IMR-90 (cell line): ENCODE results near the gene ESM1.

Experiments used
- CEBPB ChIP-seq: IDR thresholded peaks from 2 replicates; pipeline ENCODE4 v1.6.1; 2012; ENCODE audit warnings: low read depth, low read length, improper control_type of control experiment
- CHD1 ChIP-seq: IDR thresholded peaks from 2 replicates; pipeline ENCODE4 v1.6.1; 2012; ENCODE audit warnings: low read depth, low read length, improper control_type of control experiment
- CTCF ChIP-seq: conservative IDR thresholded peaks from 2 replicates; pipeline ENCODE4 v1.5.1; 2012; ENCODE audit warnings: mild to moderate bottlenecking, low read depth, low read length, improper control_type of control experiment
- FOS ChIP-seq: fragments of 150-350 bp; IDR thresholded peaks from 2 replicates; pipeline ENCODE4 v1.6.1; 2016; ENCODE audit warnings: low read depth, low read length
- MAFK ChIP-seq: IDR thresholded peaks from 2 replicates; pipeline ENCODE4 v1.6.1; 2012; ENCODE audit warnings: low read depth, low read length, improper control_type of control experiment
- MAZ ChIP-seq: IDR thresholded peaks from 2 replicates; pipeline ENCODE4 v1.6.1; 2012; ENCODE audit warnings: low read depth, mild to moderate bottlenecking, low read length, improper control_type of control experiment, moderate library complexity, borderline replicate concordance
- MXI1 ChIP-seq: IDR thresholded peaks from 2 replicates; pipeline ENCODE4 v1.6.1; 2012; ENCODE audit warnings: low read depth, mild to moderate bottlenecking, low read length, moderate library complexity, borderline replicate concordance
- POLR2A ChIP-seq: IDR thresholded peaks from 2 replicates; pipeline ENCODE4 v1.6.1; 2012; ENCODE audit warnings: mild to moderate bottlenecking, low read depth, low read length
- RAD21 ChIP-seq: IDR thresholded peaks from 2 replicates; pipeline ENCODE4 v1.6.1; 2012; ENCODE audit warnings: low read length, improper control_type of control experiment
- RCOR1 ChIP-seq: IDR thresholded peaks from 2 replicates; pipeline ENCODE4 v1.6.1; 2012; ENCODE audit warnings: mild to moderate bottlenecking, low read length, improper control_type of control experiment; ENCODE audit not compliant: insufficient replicate concordance
- RFX5 ChIP-seq: IDR thresholded peaks from 2 replicates; pipeline ENCODE4 v1.8.0; 2012; ENCODE audit warnings: low read depth, mild to moderate bottlenecking, low read length, moderate library complexity
- SMC3 ChIP-seq: fragments of 150-350 bp; IDR thresholded peaks from 2 replicates; pipeline ENCODE4 v1.6.1; 2016; ENCODE audit warnings: low read depth, mild to moderate bottlenecking, antibody characterized with exemption, low read length, moderate library complexity
- TF ChIP-seq, protein P1 (sequence below): fragments of 150-350 bp; IDR thresholded peaks from 2 replicates; pipeline ENCODE4 v1.6.1; 2017; ENCODE audit warnings: mild to moderate bottlenecking, antibody characterized with exemption, low read length, low read depth
- TF ChIP-seq, protein P2 (sequence below): fragments of 150-350 bp; IDR thresholded peaks from 2 replicates; pipeline ENCODE4 v1.6.1; 2016; ENCODE audit warnings: low read depth, mild to moderate bottlenecking, low read length, moderate library complexity, borderline replicate concordance

GRCh38 chr5:54969856-54970828 is 15.3 kb downstream of the ESM1 start:
- TF ChIP-seq SMC3 (no peak), CTCF (no peak), POLR2A (no peak), CHD1 (no peak), RAD21 (no peak), RCOR1 (no peak), MXI1 (no peak), MAFK (no peak), CEBPB (no peak), FOS (no peak), RFX5 (no peak), MAZ (no peak)
- TF ChIP-seq, protein P1, sequence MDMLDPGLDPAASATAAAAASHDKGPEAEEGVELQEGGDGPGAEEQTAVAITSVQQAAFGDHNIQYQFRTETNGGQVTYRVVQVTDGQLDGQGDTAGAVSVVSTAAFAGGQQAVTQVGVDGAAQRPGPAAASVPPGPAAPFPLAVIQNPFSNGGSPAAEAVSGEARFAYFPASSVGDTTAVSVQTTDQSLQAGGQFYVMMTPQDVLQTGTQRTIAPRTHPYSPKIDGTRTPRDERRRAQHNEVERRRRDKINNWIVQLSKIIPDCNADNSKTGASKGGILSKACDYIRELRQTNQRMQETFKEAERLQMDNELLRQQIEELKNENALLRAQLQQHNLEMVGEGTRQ: no peak
- TF ChIP-seq, protein P2, sequence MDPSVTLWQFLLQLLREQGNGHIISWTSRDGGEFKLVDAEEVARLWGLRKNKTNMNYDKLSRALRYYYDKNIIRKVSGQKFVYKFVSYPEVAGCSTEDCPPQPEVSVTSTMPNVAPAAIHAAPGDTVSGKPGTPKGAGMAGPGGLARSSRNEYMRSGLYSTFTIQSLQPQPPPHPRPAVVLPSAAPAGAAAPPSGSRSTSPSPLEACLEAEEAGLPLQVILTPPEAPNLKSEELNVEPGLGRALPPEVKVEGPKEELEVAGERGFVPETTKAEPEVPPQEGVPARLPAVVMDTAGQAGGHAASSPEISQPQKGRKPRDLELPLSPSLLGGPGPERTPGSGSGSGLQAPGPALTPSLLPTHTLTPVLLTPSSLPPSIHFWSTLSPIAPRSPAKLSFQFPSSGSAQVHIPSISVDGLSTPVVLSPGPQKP: no peak
